ENCODE data around the gene ECPAS.
"Not testable (repeated sequence)": the region's sequence is repeated elsewhere in the genome, so short reads cannot be mapped to it uniquely, and the experiment has no call there.

ECPAS gene

GRCh38 chr9:111407813-111408212 lies 76.4 kb downstream of the ECPAS start:
- no peak for DNase-seq

GRCh38 chr9:111405701-111406100 lies 78.5 kb downstream of the ECPAS start:
- no peak for DNase-seq

GRCh38 chr9:111401486-111401885 lies 82.7 kb downstream of the ECPAS start:
- not testable (repeated sequence) for DNase-seq

- DNase-seq: no peak
Observed at GRCh38 chr9:111400564-111400898, 83.7 kb downstream of the ECPAS start.

- DNase-seq: no peak
Observed at GRCh38 chr9:111399772-111400563, 84.2 kb downstream of the ECPAS start.

GRCh38 chr9:111399211-111399739 lies 84.9 kb downstream of the ECPAS start:
- DNase-seq: no peak

- no peak for DNase-seq
Observed at GRCh38 chr9:111393971-111394370, 90.2 kb downstream of the ECPAS start.

- DNase-seq: no peak
Observed at GRCh38 chr9:111389406-111389805, 94.8 kb downstream of the ECPAS start.

GRCh38 chr9:111386386-111386785 lies 97.8 kb downstream of the ECPAS start:
- DNase-seq: no peak

GRCh38 chr9:111381006-111381405 lies 103.2 kb downstream of the ECPAS start:
- DNase-seq: no peak

GRCh38 chr9:111375817-111376564 lies 108.2 kb downstream of the ECPAS start:
- no peak for DNase-seq

GRCh38 chr9:111375062-111375461 lies 109.1 kb downstream of the ECPAS start:
- DNase-seq: no peak

- DNase-seq: no peak
Observed at GRCh38 chr9:111372297-111372696, 111.9 kb downstream of the ECPAS start.

- no peak for DNase-seq
Observed at GRCh38 chr9:111366978-111367377, 117.2 kb downstream of the ECPAS start.

GRCh38 chr9:111362526-111362925 lies 121.7 kb downstream of the ECPAS start:
- no peak for DNase-seq

GRCh38 chr9:111360881-111361280 lies 123.3 kb downstream of the ECPAS start:
- no peak for DNase-seq

GRCh38 chr9:111356481-111357244 lies 127.5 kb downstream of the ECPAS start:
- DNase-seq: no peak

GRCh38 chr9:111352545-111352944 lies 131.6 kb downstream of the ECPAS start:
- no peak for DNase-seq

GRCh38 chr9:111350556-111350955 lies 133.6 kb downstream of the ECPAS start:
- DNase-seq: no peak

GRCh38 chr9:111349766-111350165 lies 134.4 kb downstream of the ECPAS start:
- DNase-seq: no peak

GRCh38 chr9:111348821-111349271 lies 135.3 kb downstream of the ECPAS start:
- DNase-seq: no peak

GRCh38 chr9:111334318-111334863 lies 149.8 kb downstream of the ECPAS start:
- not testable (repeated sequence) for DNase-seq

GRCh38 chr9:111330124-111330523 lies 154.1 kb downstream of the ECPAS start, which contains the start of gene OR2K2:
Gene OR2K2, minus strand, starts transcription at chr9:111330224. Its CDS starts 1,791 bp downstream, at chr9:111328433.
- no peak for DNase-seq

Data from activated CD8-positive, alpha-beta memory T cell treated with anti-CD3 and anti-CD28 coated beads for 24 hours (primary cell).